PFSK-1 (cell line): ENCODE results near the gene FOXP4.

Experiments
- FOXP2 ChIP-seq: optimal IDR thresholded peaks from 2 replicates; pipeline ENCODE3; 2011; ENCODE audit warnings: borderline replicate concordance, control low read depth, inconsistent platforms; ENCODE audit not compliant: insufficient read depth; ENCODE audit errors: extremely low read length, extremely low read depth
- POLR2AphosphoS5 ChIP-seq: IDR thresholded peaks from 2 replicates; pipeline ENCODE4 v1.6.1; 2012; ENCODE audit warnings: low read depth, mild to moderate bottlenecking, control low read depth, low read length, moderate library complexity
- SIN3A ChIP-seq: IDR thresholded peaks from 2 replicates; pipeline ENCODE4 v1.6.1; 2012; ENCODE audit warnings: mild to moderate bottlenecking, low read length, moderate library complexity, borderline replicate concordance; ENCODE audit not compliant: insufficient read depth
- TAF1 ChIP-seq: IDR thresholded peaks from 2 replicates; pipeline ENCODE4 v1.6.1; 2012; ENCODE audit warnings: low read length, control low read depth, borderline replicate concordance; ENCODE audit not compliant: insufficient read depth
- TF ChIP-seq, protein P1 (sequence below), 2 experiments: IDR thresholded peaks; 2 replicates each; pipeline versions ENCODE4 v1.6.1 to v1.8.0; 2011 to 2012; ENCODE audit warnings: low read depth in 2 of 2, low read length in 2 of 2, control low read depth in 1 of 2, inconsistent platforms in 1 of 2, mild to moderate bottlenecking in 1 of 2, moderate library complexity in 1 of 2; ENCODE audit not compliant: insufficient read depth in 1 of 2

DNA sequence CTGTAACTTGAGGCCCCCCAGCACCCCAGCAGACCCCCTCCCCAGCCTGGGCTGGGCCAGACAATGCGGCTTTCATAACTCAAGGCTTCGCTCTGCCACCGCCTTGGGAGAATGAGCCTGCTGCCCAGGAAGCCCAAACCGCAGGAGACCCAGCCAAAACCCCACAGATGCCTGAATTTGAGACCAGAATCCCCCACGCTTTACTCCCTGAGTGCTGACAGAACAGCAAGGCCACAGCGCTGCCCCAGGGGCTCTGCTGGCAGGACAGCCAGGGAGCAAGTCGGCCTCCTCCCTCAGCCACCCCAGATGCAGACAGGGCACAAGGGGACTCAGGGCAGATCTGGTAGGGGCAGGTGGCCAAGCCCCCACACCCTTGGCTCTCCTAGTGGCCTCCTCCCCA lies 94.2 kb downstream of the FOXP4 start:
- no peak for TF ChIP-seq POLR2AphosphoS5
- no peak for TF ChIP-seq SIN3A
- TF ChIP-seq, protein P1, sequence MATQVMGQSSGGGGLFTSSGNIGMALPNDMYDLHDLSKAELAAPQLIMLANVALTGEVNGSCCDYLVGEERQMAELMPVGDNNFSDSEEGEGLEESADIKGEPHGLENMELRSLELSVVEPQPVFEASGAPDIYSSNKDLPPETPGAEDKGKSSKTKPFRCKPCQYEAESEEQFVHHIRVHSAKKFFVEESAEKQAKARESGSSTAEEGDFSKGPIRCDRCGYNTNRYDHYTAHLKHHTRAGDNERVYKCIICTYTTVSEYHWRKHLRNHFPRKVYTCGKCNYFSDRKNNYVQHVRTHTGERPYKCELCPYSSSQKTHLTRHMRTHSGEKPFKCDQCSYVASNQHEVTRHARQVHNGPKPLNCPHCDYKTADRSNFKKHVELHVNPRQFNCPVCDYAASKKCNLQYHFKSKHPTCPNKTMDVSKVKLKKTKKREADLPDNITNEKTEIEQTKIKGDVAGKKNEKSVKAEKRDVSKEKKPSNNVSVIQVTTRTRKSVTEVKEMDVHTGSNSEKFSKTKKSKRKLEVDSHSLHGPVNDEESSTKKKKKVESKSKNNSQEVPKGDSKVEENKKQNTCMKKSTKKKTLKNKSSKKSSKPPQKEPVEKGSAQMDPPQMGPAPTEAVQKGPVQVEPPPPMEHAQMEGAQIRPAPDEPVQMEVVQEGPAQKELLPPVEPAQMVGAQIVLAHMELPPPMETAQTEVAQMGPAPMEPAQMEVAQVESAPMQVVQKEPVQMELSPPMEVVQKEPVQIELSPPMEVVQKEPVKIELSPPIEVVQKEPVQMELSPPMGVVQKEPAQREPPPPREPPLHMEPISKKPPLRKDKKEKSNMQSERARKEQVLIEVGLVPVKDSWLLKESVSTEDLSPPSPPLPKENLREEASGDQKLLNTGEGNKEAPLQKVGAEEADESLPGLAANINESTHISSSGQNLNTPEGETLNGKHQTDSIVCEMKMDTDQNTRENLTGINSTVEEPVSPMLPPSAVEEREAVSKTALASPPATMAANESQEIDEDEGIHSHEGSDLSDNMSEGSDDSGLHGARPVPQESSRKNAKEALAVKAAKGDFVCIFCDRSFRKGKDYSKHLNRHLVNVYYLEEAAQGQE (IDR thresholded peaks at IDR 0.05; ENCODE audit: insufficient read depth in 1 of 2, low read depth in 2 of 2, low read length in 2 of 2), result no peak
- TF ChIP-seq TAF1, result no peak
- TF ChIP-seq FOXP2, result no peak
